ENCODE data around the gene SYCN.

DNA sequence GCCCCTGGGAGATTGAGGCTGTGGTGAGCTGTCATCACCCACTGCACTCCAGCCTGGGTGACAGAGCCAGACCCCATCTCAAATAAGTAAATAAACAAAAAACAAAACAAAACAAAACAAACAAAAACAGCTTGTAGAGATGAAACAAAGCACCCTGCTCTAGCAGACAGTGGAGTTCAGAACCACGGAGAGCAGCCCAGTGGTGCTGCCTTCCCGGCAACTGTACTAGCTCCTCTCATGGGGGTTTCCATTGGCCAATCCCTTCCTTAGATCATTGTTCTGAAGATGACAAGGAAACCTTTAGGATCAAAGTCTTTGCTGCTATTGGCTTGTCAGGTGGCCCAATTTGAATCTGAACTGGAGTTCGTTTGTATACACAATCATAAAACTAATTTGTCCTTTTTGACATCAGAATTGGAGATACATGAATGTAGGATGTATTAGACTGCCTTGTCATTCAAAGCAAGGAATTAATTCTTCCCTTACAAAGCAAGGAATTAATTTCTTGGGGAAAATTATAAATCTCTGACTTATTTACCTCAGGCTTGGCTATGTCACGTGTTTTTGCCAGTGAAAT, 19.7 kb upstream of the SYCN start:
- TF ChIP-seq, protein P1, sequence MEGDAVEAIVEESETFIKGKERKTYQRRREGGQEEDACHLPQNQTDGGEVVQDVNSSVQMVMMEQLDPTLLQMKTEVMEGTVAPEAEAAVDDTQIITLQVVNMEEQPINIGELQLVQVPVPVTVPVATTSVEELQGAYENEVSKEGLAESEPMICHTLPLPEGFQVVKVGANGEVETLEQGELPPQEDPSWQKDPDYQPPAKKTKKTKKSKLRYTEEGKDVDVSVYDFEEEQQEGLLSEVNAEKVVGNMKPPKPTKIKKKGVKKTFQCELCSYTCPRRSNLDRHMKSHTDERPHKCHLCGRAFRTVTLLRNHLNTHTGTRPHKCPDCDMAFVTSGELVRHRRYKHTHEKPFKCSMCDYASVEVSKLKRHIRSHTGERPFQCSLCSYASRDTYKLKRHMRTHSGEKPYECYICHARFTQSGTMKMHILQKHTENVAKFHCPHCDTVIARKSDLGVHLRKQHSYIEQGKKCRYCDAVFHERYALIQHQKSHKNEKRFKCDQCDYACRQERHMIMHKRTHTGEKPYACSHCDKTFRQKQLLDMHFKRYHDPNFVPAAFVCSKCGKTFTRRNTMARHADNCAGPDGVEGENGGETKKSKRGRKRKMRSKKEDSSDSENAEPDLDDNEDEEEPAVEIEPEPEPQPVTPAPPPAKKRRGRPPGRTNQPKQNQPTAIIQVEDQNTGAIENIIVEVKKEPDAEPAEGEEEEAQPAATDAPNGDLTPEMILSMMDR (conservative IDR thresholded peaks at IDR 0.05; ENCODE audit: low read length): no peak
- no peak for TF ChIP-seq EZH2phosphoT487 (IDR thresholded peaks at IDR 0.05; ENCODE audit: borderline replicate concordance, low read depth, low read length)

Data from OCI-LY7 (cell line).